ENCODE data around the gene CDRT15L2.
"Not testable (repeated sequence)": the region's sequence is repeated elsewhere in the genome, so short reads cannot be mapped to it uniquely, and the experiment has no call there.

- TF ChIP-seq CTCF, EP300, POLR2A, POLR2AphosphoS5 (IDR thresholded peaks at IDR 0.05): not testable (repeated sequence)
These were observed 44.6 kb upstream of the CDRT15L2 start for GRCh38 chr17:20534711-20535550.
